ENCODE measurements around the gene ZNF30. TPM values are rescaled to one million over a fixed set of nuclear protein-coding genes. Genes with fewer than 3 reads are reported as not detected.
"Not testable (repeated sequence)": the region's sequence is repeated elsewhere in the genome, so short reads cannot be mapped to it uniquely, and the experiment has no call there.

The ZNF30 gene
- total RNA-seq, 1 donor from 2014 or later: 2.6 TPM

GRCh38 chr19:34957830-34958751 lies 31.4 kb downstream of the ZNF30 start:
- intact Hi-C loops (cut with DNase I): no loop called here
- ATAC-seq (ENCODE audit: poor library complexity) (no peak), DNase-seq (no peak)

GRCh38 chr19:34959021-34959420 lies 32.3 kb downstream of the ZNF30 start:
- ATAC-seq (ENCODE audit: poor library complexity) (no peak), DNase-seq (no peak)
- intact Hi-C loops (cut with DNase I): no loop called here

DNA sequence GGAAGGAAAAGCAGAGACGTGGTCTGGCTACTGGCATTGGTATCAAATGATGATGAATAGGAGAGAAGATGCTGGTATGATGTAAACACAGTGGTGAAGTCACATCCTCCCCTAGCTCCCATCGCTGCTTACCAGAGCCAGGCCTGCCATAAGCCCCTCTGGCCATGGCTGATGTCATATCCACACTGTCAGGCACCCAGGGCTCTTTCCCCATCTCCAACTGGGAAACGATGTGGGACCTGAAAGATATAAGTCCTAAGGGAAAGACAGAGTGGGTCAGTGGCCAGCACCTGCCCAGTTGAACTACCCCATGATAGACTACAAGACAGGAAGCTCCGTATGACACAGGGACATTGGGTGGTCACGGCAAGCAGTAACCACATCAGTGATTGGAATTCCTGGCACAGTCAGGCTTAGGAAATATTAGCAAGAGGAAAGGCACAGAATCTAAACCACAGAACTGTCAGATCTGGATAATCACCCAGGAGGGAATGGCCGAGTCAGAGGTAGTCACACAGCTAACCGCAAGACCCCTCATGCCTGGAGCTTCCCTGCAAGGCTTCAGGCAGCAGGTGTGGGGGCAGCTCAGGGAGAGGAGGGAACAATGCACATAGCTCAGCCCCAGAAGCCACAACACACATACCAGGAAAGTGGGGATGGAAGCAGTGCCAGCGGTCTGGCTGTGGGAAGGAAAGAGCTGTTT lies 33.6 kb downstream of the ZNF30 start:
- intact Hi-C loops (cut with DNase I): no loop called here
- no peak for DNase-seq
- no peak for ATAC-seq (ENCODE audit: poor library complexity)

GRCh38 chr19:34960940-34961679 lies 34.4 kb downstream of the ZNF30 start:
- no peak for ATAC-seq (ENCODE audit: poor library complexity)
- intact Hi-C loops (cut with DNase I): no loop called here

GRCh38 chr19:34961775-34962686 lies 35.3 kb downstream of the ZNF30 start:
- peak; percentile 19 for ATAC-seq (ENCODE audit: poor library complexity)
- intact Hi-C loops (cut with DNase I): no loop called here

More at GRCh38 chr19:34960940-34961679, 34.4 kb downstream of the ZNF30 start:
- DNase-seq: no peak

DNA sequence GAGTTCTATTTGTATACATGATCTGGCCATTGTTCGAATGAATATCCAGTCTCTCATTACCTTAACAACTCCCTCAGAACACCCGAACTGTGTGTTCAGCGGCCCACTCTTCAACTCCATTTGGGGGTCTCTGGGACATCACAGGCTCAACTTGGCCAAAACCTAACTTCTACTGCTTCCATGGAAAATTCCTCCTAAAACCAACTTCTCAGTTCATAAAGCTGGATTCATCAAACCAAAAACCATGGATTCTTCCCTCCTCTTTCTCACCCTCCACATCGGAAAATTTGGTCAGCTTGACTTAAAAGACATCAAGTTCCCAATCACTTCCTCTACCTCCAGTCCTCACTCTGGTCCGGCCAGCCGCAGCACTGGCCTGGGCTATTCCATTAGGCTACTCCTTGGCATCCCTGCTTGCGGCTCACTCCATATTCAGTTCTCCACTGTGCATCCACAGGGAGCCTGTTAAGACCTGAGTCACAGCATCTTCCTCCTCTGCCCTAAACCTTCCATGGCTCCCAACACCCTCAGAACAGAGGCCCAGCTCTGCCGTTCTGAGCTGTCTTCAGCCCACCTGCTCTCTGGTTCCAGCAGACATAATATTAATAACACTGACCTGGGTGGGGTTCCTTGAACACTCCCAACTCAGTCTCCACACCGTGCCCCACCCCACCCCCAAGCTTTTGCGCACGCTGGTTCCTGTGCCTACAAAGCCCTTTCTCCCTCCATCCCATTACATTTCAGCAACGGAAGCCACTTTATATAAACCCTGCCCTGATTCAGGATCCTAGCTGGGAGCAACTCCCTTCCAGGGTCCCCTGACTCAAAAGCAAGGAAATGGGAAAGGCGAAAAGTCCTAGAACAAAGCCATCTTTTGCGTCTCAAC lies 36.2 kb downstream of the ZNF30 start:
- intact Hi-C loops (cut with DNase I): no loop called here
- ATAC-seq (ENCODE audit: poor library complexity) (peak; percentile 39), DNase-seq (no peak)

More at GRCh38 chr19:34961775-34962686, 35.3 kb downstream of the ZNF30 start:
- DNase-seq: no peak

- peak; percentile 94 for ATAC-seq (ENCODE audit: poor library complexity)
- intact Hi-C loops (cut with DNase I): no loop called here
- DNase-seq: peak; percentile 83
These were observed 37.1 kb downstream of the ZNF30 start, which contains the start of gene ZNF792 for GRCh38 chr19:34963573-34964406. ZNF792 (minus strand) TSS chr19:34964229; CDS start chr19:34963662, 567 bp downstream.

DNA sequence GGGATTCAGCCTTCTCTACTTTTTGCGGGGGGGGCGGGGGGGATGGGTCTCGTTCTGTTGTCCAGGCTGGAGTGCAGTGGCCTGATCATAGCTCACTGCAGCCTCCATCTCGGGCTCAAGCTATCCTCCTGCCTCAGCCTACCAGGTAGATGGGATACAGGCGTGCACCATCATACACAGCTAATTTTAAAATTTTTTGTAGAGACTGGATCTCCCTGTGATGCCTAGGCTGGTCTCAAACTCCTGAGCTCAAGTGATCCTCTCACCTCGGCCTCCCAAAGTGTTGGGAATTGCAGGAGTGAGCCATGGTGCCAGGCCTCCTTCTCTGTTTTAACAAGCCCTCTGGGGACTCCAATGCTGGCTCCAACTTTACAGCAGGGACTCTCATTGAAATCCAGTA lies 37.9 kb downstream of the ZNF30 start:
- intact Hi-C loops (cut with DNase I): no loop called here
- no peak for DNase-seq
- ATAC-seq (ENCODE audit: poor library complexity): no peak

DNA sequence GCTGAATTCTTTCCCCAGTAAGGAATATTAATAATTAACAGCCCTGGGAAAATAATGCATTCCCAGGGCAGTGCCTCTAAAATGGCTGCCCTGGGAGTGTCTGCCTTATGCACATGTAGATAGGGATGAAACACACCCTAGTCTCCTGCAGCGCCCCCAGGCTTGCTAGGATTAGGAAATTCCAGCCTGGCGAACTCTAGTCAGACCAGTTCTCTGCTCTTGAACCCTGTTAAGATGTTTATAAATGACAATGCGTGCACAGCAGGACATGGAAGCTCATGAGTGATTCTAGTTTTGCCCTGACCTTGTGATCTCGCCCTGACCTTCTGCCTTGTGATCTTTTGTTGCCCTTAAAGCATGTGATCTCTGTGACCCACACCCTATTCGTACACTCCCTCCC lies 38.8 kb downstream of the ZNF30 start:
- ATAC-seq (ENCODE audit: poor library complexity); intact Hi-C loops (cut with DNase I); DNase-seq: not testable (repeated sequence)

DNA sequence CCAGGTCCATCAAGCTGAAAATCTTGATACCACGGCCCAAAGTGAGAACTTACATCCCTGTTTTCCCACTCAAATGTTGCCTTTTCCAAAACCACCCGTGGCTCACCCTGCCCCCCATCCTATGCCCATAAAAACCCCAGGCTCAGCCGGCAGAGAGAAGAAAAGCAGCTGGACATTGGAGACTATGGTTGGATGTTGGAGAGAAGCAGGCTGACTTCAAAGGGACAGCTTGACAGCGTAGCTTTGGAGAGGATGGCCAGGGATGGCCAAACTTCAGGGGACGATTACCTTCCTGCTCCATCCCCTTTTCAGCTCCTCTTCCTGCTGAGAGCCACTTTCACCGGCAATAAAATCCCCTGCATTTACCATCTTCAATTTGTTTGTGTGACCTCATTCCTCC lies 40.8 kb downstream of the ZNF30 start:
- DNase-seq (no peak), ATAC-seq (ENCODE audit: poor library complexity) (no peak)
- intact Hi-C loops (cut with DNase I): no loop called here

GRCh38 chr19:34969721-34970120 lies 43.0 kb downstream of the ZNF30 start:
- intact Hi-C loops (cut with DNase I): loop anchor here (5.0 kb wide), 1 partner anchor 118 kb away; no protein-coding TSS in a partner anchor
- ATAC-seq (ENCODE audit: poor library complexity) (no peak), DNase-seq (no peak)

DNA sequence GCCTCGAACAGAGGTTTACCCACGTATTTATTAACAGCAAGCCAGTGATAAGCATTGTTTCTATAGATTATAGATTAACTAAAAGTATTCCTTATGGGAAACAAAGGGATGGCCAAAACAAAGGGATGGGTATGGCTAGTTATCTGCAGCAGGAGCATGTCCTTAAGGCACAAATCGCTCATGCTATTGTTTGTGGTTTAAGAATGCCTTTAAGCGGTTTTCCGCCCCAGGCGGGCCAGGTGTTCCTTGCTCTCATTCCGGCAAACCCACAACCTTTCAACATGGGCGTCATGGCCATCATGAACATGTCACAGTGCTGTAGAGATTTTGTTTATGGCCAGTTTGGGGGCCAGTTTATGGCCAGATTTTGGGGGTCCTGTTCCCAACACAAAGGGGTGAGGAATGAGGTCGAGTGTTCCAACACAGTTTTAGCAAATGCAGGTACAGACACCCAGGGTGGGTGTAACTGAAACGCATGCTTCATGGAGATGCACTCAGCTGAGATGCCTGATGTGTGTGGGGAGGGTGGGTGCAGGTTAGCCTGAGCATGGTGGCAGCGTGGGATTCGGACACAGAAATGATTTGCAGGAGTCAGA lies 43.6 kb downstream of the ZNF30 start:
- intact Hi-C loops (cut with DNase I): loop anchor here (5.0 kb wide), 1 partner anchor 117 kb away; no protein-coding TSS in a partner anchor
- ATAC-seq (ENCODE audit: poor library complexity); DNase-seq: not testable (repeated sequence)

GRCh38 chr19:34972163-34972705 lies 45.5 kb downstream of the ZNF30 start:
- DNase-seq (no peak), ATAC-seq (ENCODE audit: poor library complexity) (no peak)
- intact Hi-C loops (cut with DNase I): loop anchor here (2.0 to 5.0 kb wide), 2 partner anchors 41 to 115 kb away; no protein-coding TSS in a partner anchor

DNA sequence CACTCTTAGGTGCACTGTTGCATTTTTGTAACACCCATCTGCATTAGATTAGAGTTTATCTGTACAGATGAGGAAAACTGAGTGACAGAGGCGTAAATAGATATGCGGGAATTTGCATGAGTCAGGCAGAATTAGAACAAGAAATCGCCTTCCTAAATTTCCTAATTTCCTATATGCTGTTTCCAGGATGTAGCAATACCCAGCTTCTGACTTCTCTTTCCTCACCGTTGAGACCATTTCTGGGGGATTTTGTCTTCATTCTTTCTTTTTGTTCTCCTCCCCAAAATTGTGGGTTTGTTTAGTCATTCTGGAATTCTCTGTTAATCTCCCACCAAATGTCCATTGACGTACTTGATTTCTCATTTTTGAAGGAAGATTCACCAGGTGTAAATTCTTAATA lies 47.9 kb downstream of the ZNF30 start:
- DNase-seq (no peak), ATAC-seq (ENCODE audit: poor library complexity) (no peak)
- intact Hi-C loops (cut with DNase I): loop anchor here (5.0 kb wide), 1 partner anchor 113 kb away; no protein-coding TSS in a partner anchor

GRCh38 chr19:34975056-34975455 lies 48.4 kb downstream of the ZNF30 start:
- intact Hi-C loops (cut with DNase I): no loop called here
- ATAC-seq (ENCODE audit: poor library complexity): no peak
- no peak for DNase-seq
